GM21526 (cell line): ENCODE data around the gene CADM1.

ENCODE experiments used
- ATAC-seq: cut with Tn5 transposase; IDR thresholded peaks from one replicate; pipeline ENCODE4 v1.9.1; 2021; ENCODE audit warnings: moderate library complexity; ENCODE audit not compliant: unreplicated experiment, low FRiP score

The CADM1 gene

GRCh38 chr11:115364896-115365295 lies 139.3 kb downstream of the CADM1 start:
- no peak for ATAC-seq

- no peak for ATAC-seq
These were observed 140.3 kb downstream of the CADM1 start for GRCh38 chr11:115363921-115364320.

- no peak for ATAC-seq
These were observed 140.8 kb downstream of the CADM1 start for GRCh38 chr11:115363426-115363825.

- no peak for ATAC-seq
These were observed 141.2 kb downstream of the CADM1 start for GRCh38 chr11:115362997-115363396.

- ATAC-seq, result no peak
These were observed 143.2 kb downstream of the CADM1 start for GRCh38 chr11:115361025-115361424.

- no peak for ATAC-seq
These were observed 143.9 kb downstream of the CADM1 start for GRCh38 chr11:115360186-115360824.

GRCh38 chr11:115357066-115357465 lies 147.1 kb downstream of the CADM1 start:
- ATAC-seq, result no peak

- ATAC-seq, result no peak
These were observed 151.3 kb downstream of the CADM1 start for GRCh38 chr11:115352805-115353485.

- no peak for ATAC-seq
These were observed 154.7 kb downstream of the CADM1 start for GRCh38 chr11:115349335-115350017.

GRCh38 chr11:115348416-115348815 lies 155.8 kb downstream of the CADM1 start:
- no peak for ATAC-seq

GRCh38 chr11:115347106-115347505 lies 157.1 kb downstream of the CADM1 start:
- ATAC-seq, result no peak

GRCh38 chr11:115345840-115346239 lies 158.4 kb downstream of the CADM1 start:
- no peak for ATAC-seq

- ATAC-seq, result no peak
These were observed 158.9 kb downstream of the CADM1 start for GRCh38 chr11:115345361-115345760.

GRCh38 chr11:115344846-115345245 lies 159.4 kb downstream of the CADM1 start:
- no peak for ATAC-seq

- ATAC-seq, result no peak
These were observed 162.1 kb downstream of the CADM1 start for GRCh38 chr11:115342142-115342541.

GRCh38 chr11:115340874-115341273 lies 163.3 kb downstream of the CADM1 start:
- ATAC-seq, result no peak

- no peak for ATAC-seq
These were observed 165.7 kb downstream of the CADM1 start for GRCh38 chr11:115338476-115338875.

GRCh38 chr11:115334932-115335788 lies 169.1 kb downstream of the CADM1 start:
- ATAC-seq, result no peak

- ATAC-seq, result no peak
These were observed 170.3 kb downstream of the CADM1 start for GRCh38 chr11:115333949-115334348.

GRCh38 chr11:115333121-115333520 lies 171.1 kb downstream of the CADM1 start:
- ATAC-seq, result no peak
